SK-N-SH treated with all-trans-retinoic acid at 6 μM for 48 hours (cell line): Measurements from ENCODE around the gene GAP43.

Experiments used
- CREB5 ChIP-seq: fragments of 250-450 bp; sonication (Bioruptor Pico); IDR thresholded peaks from 2 replicates; pipeline ENCODE4 v1.5.1; 2020; ENCODE audit warnings: low read depth, mild to moderate bottlenecking, moderate library complexity
- CSRNP3 ChIP-seq: fragments of 250-450 bp; sonication (Bioruptor Pico); IDR thresholded peaks from 2 replicates; pipeline ENCODE4 v1.5.1; 2021; ENCODE audit warnings: mild to moderate bottlenecking, moderate library complexity
- ESRRG ChIP-seq: fragments of 250-450 bp; sonication (Bioruptor Pico); IDR thresholded peaks from 2 replicates; pipeline ENCODE4 v1.6.1; 2021; ENCODE audit warnings: mild to moderate bottlenecking
- ISL1 ChIP-seq: fragments of 250-450 bp; sonication (Bioruptor Pico); IDR thresholded peaks from 2 replicates; pipeline ENCODE4 v2.1.2; 2022; ENCODE audit warnings: mild to moderate bottlenecking, moderate library complexity
- PATZ1 ChIP-seq: fragments of 250-450 bp; sonication (Bioruptor Pico); IDR thresholded peaks from 2 replicates; pipeline ENCODE4 v1.8.0; 2020; ENCODE audit warnings: mild to moderate bottlenecking, moderate library complexity, borderline replicate concordance
- POU6F1 ChIP-seq: fragments of 250-450 bp; sonication (Bioruptor Pico); IDR thresholded peaks from 2 replicates; pipeline ENCODE4 v1.8.0; 2021; ENCODE audit warnings: low read depth, mild to moderate bottlenecking, moderate library complexity, borderline replicate concordance
- PPARA ChIP-seq: fragments of 250-450 bp; sonication (Bioruptor Pico); IDR thresholded peaks from 2 replicates; pipeline ENCODE4 v1.5.0; 2020; ENCODE audit warnings: mild to moderate bottlenecking, borderline replicate concordance
- RARB ChIP-seq: fragments of 250-450 bp; sonication (Bioruptor Pico); IDR thresholded peaks from 2 replicates; pipeline ENCODE4 v1.8.0; 2021; ENCODE audit warnings: mild to moderate bottlenecking, moderate library complexity
- ZNF8 ChIP-seq: fragments of 450-650 bp; formaldehyde crosslinking; IDR thresholded peaks from 2 replicates; pipeline ENCODE4 v1.5.0; 2020; ENCODE audit warnings: mild to moderate bottlenecking, moderate library complexity

GRCh38 chr3:115673881-115674280, 50.6 kb downstream of the GAP43 start:
- TF ChIP-seq PATZ1 (CRISPR knock-in tag), result no peak
- TF ChIP-seq ISL1 (CRISPR knock-in tag), result no peak
- no peak for TF ChIP-seq PPARA (CRISPR knock-in tag)
- no peak for TF ChIP-seq CREB5 (CRISPR knock-in tag)
- no peak for TF ChIP-seq ESRRG (CRISPR knock-in tag)
- TF ChIP-seq RARB (CRISPR knock-in tag), result no peak
- no peak for TF ChIP-seq POU6F1
- no peak for TF ChIP-seq CSRNP3 (CRISPR knock-in tag)
- no peak for TF ChIP-seq ZNF8 (CRISPR knock-in tag)
